GM18508 (cell line): ENCODE measurements around the gene NCAM2.
"Not testable (repeated sequence)": the region's sequence is repeated elsewhere in the genome, so short reads cannot be mapped to it uniquely, and the experiment has no call there.

Experiments used
- ATAC-seq: cut with Tn5 transposase; IDR thresholded peaks from one replicate; pipeline ENCODE4 v1.9.1; 2021; ENCODE audit warnings: moderate number of reproducible peaks; ENCODE audit not compliant: insufficient read depth, unreplicated experiment

Gene NCAM2

GRCh38 chr21:21402187-21402586 is 404.0 kb downstream of the NCAM2 start:
- ATAC-seq: not testable (repeated sequence)

- not testable (repeated sequence) for ATAC-seq
These were observed 406.1 kb downstream of the NCAM2 start for GRCh38 chr21:21404261-21404660.

- ATAC-seq: no peak
These were observed 408.7 kb downstream of the NCAM2 start for GRCh38 chr21:21406921-21407320.

GRCh38 chr21:21412096-21412495 is 413.9 kb downstream of the NCAM2 start:
- no peak for ATAC-seq

- no peak for ATAC-seq
These were observed 417.5 kb downstream of the NCAM2 start for GRCh38 chr21:21415741-21416140.

- no peak for ATAC-seq
These were observed 436.7 kb downstream of the NCAM2 start for GRCh38 chr21:21434944-21435343.

GRCh38 chr21:21436012-21436534 is 437.9 kb downstream of the NCAM2 start:
- no peak for ATAC-seq

GRCh38 chr21:21439761-21440160 is 441.6 kb downstream of the NCAM2 start:
- ATAC-seq: no peak

- no peak for ATAC-seq
These were observed 458.9 kb downstream of the NCAM2 start for GRCh38 chr21:21457077-21457476.

GRCh38 chr21:21458124-21458631 is 460.0 kb downstream of the NCAM2 start:
- no peak for ATAC-seq

GRCh38 chr21:21460979-21461378 is 462.8 kb downstream of the NCAM2 start:
- no peak for ATAC-seq

- no peak for ATAC-seq
These were observed 465.2 kb downstream of the NCAM2 start for GRCh38 chr21:21463456-21463855.

GRCh38 chr21:21464684-21465083 is 466.5 kb downstream of the NCAM2 start:
- ATAC-seq: no peak

- ATAC-seq: no peak
These were observed 468.5 kb downstream of the NCAM2 start for GRCh38 chr21:21466752-21467151.

GRCh38 chr21:21468003-21468402 is 469.8 kb downstream of the NCAM2 start:
- ATAC-seq: no peak

- no peak for ATAC-seq
These were observed 483.0 kb downstream of the NCAM2 start for GRCh38 chr21:21481239-21481638.

- ATAC-seq: no peak
These were observed 510.6 kb downstream of the NCAM2 start for GRCh38 chr21:21508859-21509258.

GRCh38 chr21:21530680-21531079 is 532.5 kb downstream of the NCAM2 start:
- ATAC-seq: no peak

- no peak for ATAC-seq
These were observed 549.3 kb downstream of the NCAM2 start for GRCh38 chr21:21547368-21547953.

GRCh38 chr21:21559285-21560045 is 561.3 kb downstream of the NCAM2 start:
- ATAC-seq: no peak
